Naive thymus-derived CD8-positive, alpha-beta T cell (primary cell): ENCODE measurements around the gene GHITM. TPM values are rescaled to one million over a fixed set of nuclear protein-coding genes. Genes with fewer than 3 reads are reported as not detected.
A peak's percentile ranks its signal among the peaks of the same experiment; 100 is the strongest.
"Not testable (repeated sequence)": the region's sequence is repeated elsewhere in the genome, so short reads cannot be mapped to it uniquely, and the experiment has no call there.

Experiments
- ATAC-seq, 2 donors: fragments of 150-1000 bp; cut with Tn5 transposase in 1 of 2; sonication (Bioruptor Pico), chemical (Tn5 transposase) in 1 of 2; 1 replicate in 1 of 2; 2 replicates in 1 of 2; pipeline ENCODE4 v1.10.0; 2021; ENCODE audit warnings: mild to moderate bottlenecking in 2 of 2, moderate library complexity in 2 of 2
- POLR2A ChIA-PET: fragments of 350-600 bp; sonication (Branson Sonifier 250); formaldehyde crosslinking; loops from one replicate; lab custom pipeline; 2021; ENCODE audit warnings: antibody characterized with exemption; lab: Charles Lee
- DNase-seq, 10 donors: peaks; one replicate each; pipeline versions ENCODE4 v3.0.0 to v3.0.0-alpha.2; 2020 to 2022
- H3K27ac Mint-ChIP-seq, 10 donors: one replicate each; pipeline ENCODE4 v1.8.0; 2020 to 2022; ENCODE audit warnings: mild to moderate bottlenecking in 10 of 10, mixed read lengths in 10 of 10, moderate library complexity in 4 of 10, inconsistent platforms in 1 of 10
- H3K27me3 Mint-ChIP-seq, 5 donors: one replicate each; pipeline ENCODE4 v1.8.0; 2021 to 2022; ENCODE audit warnings: mixed read lengths in 5 of 5
- H3K36me3 Mint-ChIP-seq, 3 donors: one replicate each; pipeline ENCODE4 v1.8.0; 2020 to 2022; ENCODE audit warnings: mixed read lengths in 3 of 3, mild to moderate bottlenecking in 2 of 3, inconsistent platforms in 1 of 3
- H3K4me1 Mint-ChIP-seq, 4 donors: one replicate each; pipeline ENCODE4 v1.8.0; 2021 to 2022; ENCODE audit warnings: mixed read lengths in 4 of 4
- H3K4me3 Mint-ChIP-seq, 10 donors: one replicate each; pipeline ENCODE4 v1.8.0; 2020 to 2022; ENCODE audit warnings: mild to moderate bottlenecking in 10 of 10, mixed read lengths in 10 of 10, moderate library complexity in 6 of 10, inconsistent platforms in 1 of 10
- H3K9me3 Mint-ChIP-seq, 9 donors: one replicate each; pipeline ENCODE4 v1.8.0; 2020 to 2022; ENCODE audit warnings: mixed read lengths in 9 of 9, mild to moderate bottlenecking in 3 of 9, inconsistent platforms in 1 of 9, moderate library complexity in 1 of 9
- polyA plus RNA-seq, 3 donors: library from polyadenylated mRNA; unstranded; fragments of 300-500 nt; fragmentation: Illumina TruSeq; gene quantifications; one replicate each; pipeline ENCODE4 v1.2.3, GENCODE V29; 2021
- total RNA-seq, 8 experiments: library from RNA in 2 of 8; stranded (reverse) in 2 of 8; gene quantifications; one replicate each; pipeline ENCODE4 v1.2.3 and lab custom pipeline; 2021 to 2026

GHITM gene
- total and polyA plus RNA-seq, 5 experiments from 2014 or later = 90.3 to 338 (median 270) TPM

GRCh38 chr10:84168382-84168781 lies 29.1 kb downstream of the GHITM start:
- H3K27ac Mint-ChIP-seq, H3K9me3 Mint-ChIP-seq, DNase-seq, H3K4me1 Mint-ChIP-seq, H3K36me3 Mint-ChIP-seq, H3K4me3 Mint-ChIP-seq, ATAC-seq: not testable (repeated sequence)
- POLR2A ChIA-PET = interaction anchor here (1.4 kb wide), 1 partner anchor 8 kb away, joined by 5 read pairs; no protein-coding TSS in a partner anchor
- H3K27me3 Mint-ChIP-seq = peaks cover 0 to 15% (median 1%) of the 10 kb centered on the region in 5 donors

- ATAC-seq, POLR2A ChIA-PET, H3K27me3 Mint-ChIP-seq, H3K36me3 Mint-ChIP-seq, DNase-seq, H3K4me3 Mint-ChIP-seq, H3K4me1 Mint-ChIP-seq, H3K9me3 Mint-ChIP-seq: not testable (repeated sequence)
- H3K27ac Mint-ChIP-seq = peak overlapping the region in 1 of 10 donors; percentile 84
Observed at GRCh38 chr10:84171237-84171636, 31.9 kb downstream of the GHITM start.

GRCh38 chr10:84171700-84172466 lies 32.6 kb downstream of the GHITM start:
- H3K27ac Mint-ChIP-seq = peak overlapping the region in 1 of 10 donors; percentile 36
- H3K9me3 Mint-ChIP-seq, H3K4me3 Mint-ChIP-seq, ATAC-seq, POLR2A ChIA-PET, DNase-seq, H3K27me3 Mint-ChIP-seq, H3K36me3 Mint-ChIP-seq, H3K4me1 Mint-ChIP-seq: not testable (repeated sequence)

- Mint-ChIP-seq H3K36me3 (peaks cover 0 to under 1% (median 0%) of the 10 kb centered on the region in 3 donors), H3K27me3 (no peaks in the 10 kb centered on the region), H3K4me3 (no peak overlapping the region), H3K9me3 (no peaks in the 10 kb centered on the region), H3K27ac (peak overlapping the region in 1 of 10 donors; percentile 36), H3K4me1 (peaks cover 0 to 10% (median 3%) of the 10 kb centered on the region in 4 donors)
- DNase-seq (no peak), ATAC-seq (no peak)
- POLR2A ChIA-PET = no interaction called here
Observed at GRCh38 chr10:84172467-84173356, 33.4 kb downstream of the GHITM start.

- Mint-ChIP-seq H3K27me3 (no peaks in the 10 kb centered on the region), H3K4me3 (no peak within 1 kb of the TSS), H3K4me1 (peaks cover 0 to 10% (median 3%) of the 10 kb centered on the region in 4 donors), H3K27ac (peak within 1 kb of the TSS in 1 of 10 donors; percentile 48), H3K9me3 (no peaks in the 10 kb centered on the region), H3K36me3 (no peaks in the 10 kb centered on the region)
- DNase-seq = no peak
- ATAC-seq = no peak
- POLR2A ChIA-PET = no interaction called here
Observed at GRCh38 chr10:84173501-84173929, 34.2 kb downstream of the GHITM start, which contains the start of gene GPR15LG. TSS of gene GPR15LG (plus strand) at chr10:84173801. CDS start at chr10:84173852, 51 bp downstream.

GRCh38 chr10:84175436-84175835 lies 36.1 kb downstream of the GHITM start:
- Mint-ChIP-seq H3K4me1 (peaks cover 0 to 10% (median 3%) of the 10 kb centered on the region in 4 donors), H3K27ac (peak overlapping the region in 3 of 10 donors; percentile 12 to 17 (median 15)), H3K36me3 (no peaks in the 10 kb centered on the region), H3K9me3 (no peaks in the 10 kb centered on the region), H3K27me3 (no peaks in the 10 kb centered on the region), H3K4me3 (no peak overlapping the region)
- POLR2A ChIA-PET = no interaction called here
- ATAC-seq = no peak
- no peak for DNase-seq

GRCh38 chr10:84176351-84176750 lies 37.0 kb downstream of the GHITM start:
- POLR2A ChIA-PET = interaction anchor here (1.4 kb wide), 1 partner anchor 8 kb away, joined by 5 read pairs; no protein-coding TSS in a partner anchor
- peak overlapping the region in 6 of 10 donors; percentile 82 to 93 (median 90) for H3K27ac Mint-ChIP-seq
- H3K4me1 Mint-ChIP-seq = peaks cover 0 to 10% (median 3%) of the 10 kb centered on the region in 4 donors
- no peaks in the 10 kb centered on the region for H3K27me3 Mint-ChIP-seq
- peak overlapping the region in 7 of 10 donors; percentile 33 to 81 (median 57) for H3K4me3 Mint-ChIP-seq
- DNase-seq (no peak), ATAC-seq (no peak)
- no peaks in the 10 kb centered on the region for H3K9me3 Mint-ChIP-seq
- H3K36me3 Mint-ChIP-seq = no peaks in the 10 kb centered on the region

- peak overlapping the region in 7 of 10 donors; percentile 33 to 81 (median 57) for H3K4me3 Mint-ChIP-seq
- POLR2A ChIA-PET = interaction anchor here (1.0 to 1.4 kb wide), 5 partner anchors 9 to 38 kb away, joined by 3 to 5 read pairs (median 5); partner anchors contain the start of gene GHITM
- no peaks in the 10 kb centered on the region for H3K36me3 Mint-ChIP-seq
- H3K4me1 Mint-ChIP-seq = peaks cover 0 to 10% (median 3%) of the 10 kb centered on the region in 4 donors
- H3K9me3 Mint-ChIP-seq = no peaks in the 10 kb centered on the region
- peak overlapping the region in 6 of 10 donors; percentile 82 to 93 (median 90) for H3K27ac Mint-ChIP-seq
- no peak for ATAC-seq
- no peak for DNase-seq
- H3K27me3 Mint-ChIP-seq = no peaks in the 10 kb centered on the region
Observed at GRCh38 chr10:84176836-84177474, 37.6 kb downstream of the GHITM start.

- H3K4me1 Mint-ChIP-seq = peaks cover 0 to 10% (median 3%) of the 10 kb centered on the region in 4 donors
- POLR2A ChIA-PET = interaction anchor here (1.0 to 1.4 kb wide), 5 partner anchors 10 to 39 kb away, joined by 3 to 5 read pairs (median 5); partner anchors contain the start of gene GHITM
- no peaks in the 10 kb centered on the region for H3K36me3 Mint-ChIP-seq
- H3K27me3 Mint-ChIP-seq = no peaks in the 10 kb centered on the region
- ATAC-seq = peak; percentile 87 to 94
- H3K9me3 Mint-ChIP-seq = no peaks in the 10 kb centered on the region
- H3K4me3 Mint-ChIP-seq = peak overlapping the region in 1 of 10 donors; percentile 40
- no peak overlapping the region for H3K27ac Mint-ChIP-seq
- peak in 8 of 10 donors; percentile 26 to 80 (median 66) for DNase-seq
Observed at GRCh38 chr10:84177541-84178141, 38.3 kb downstream of the GHITM start.

GRCh38 chr10:84178160-84178609 lies 38.9 kb downstream of the GHITM start:
- Mint-ChIP-seq H3K4me1 (peaks cover 0 to 10% (median 3%) of the 10 kb centered on the region in 4 donors), H3K27me3 (no peaks in the 10 kb centered on the region), H3K9me3 (no peaks in the 10 kb centered on the region), H3K36me3 (no peaks in the 10 kb centered on the region), H3K27ac (no peak overlapping the region), H3K4me3 (no peak overlapping the region)
- DNase-seq (no peak), ATAC-seq (no peak)
- POLR2A ChIA-PET = interaction anchor here (1.0 to 1.4 kb wide), 4 partner anchors 13 to 39 kb away, joined by 3 to 5 read pairs (median 4); partner anchors contain the start of gene GHITM

- Mint-ChIP-seq H3K4me1 (peaks cover 0 to 10% (median 3%) of the 10 kb centered on the region in 4 donors), H3K4me3 (no peak overlapping the region), H3K36me3 (no peaks in the 10 kb centered on the region), H3K27ac (no peak overlapping the region), H3K9me3 (no peaks in the 10 kb centered on the region), H3K27me3 (no peaks in the 10 kb centered on the region)
- ATAC-seq = peak; percentile 38 to 63
- POLR2A ChIA-PET = no interaction called here
- DNase-seq = peak in 4 of 10 donors; percentile 35 to 47 (median 38)
Observed at GRCh38 chr10:84179059-84179710, 39.9 kb downstream of the GHITM start.
